ENCODE data around the gene FAM171A1. TPM values are rescaled to one million over a fixed set of nuclear protein-coding genes. Genes with fewer than 3 reads are reported as not detected.
A peak's percentile ranks its signal among the peaks of the same experiment; 100 is the strongest.

FAM171A1 gene
- total RNA-seq, 2 donors from 2014 or later: 0.24 to 0.47 TPM

GRCh38 chr10:15168786-15169554 lies 202.1 kb downstream of the FAM171A1 start:
- Mint-ChIP-seq H3K4me3 (peak overlapping the region; percentile 77), H3K4me1 (ENCODE audit: low read depth in 2 of 2) (peaks cover 31 to 42% of the 10 kb centered on the region in 2 donors)

GRCh38 chr10:15168291-15168785 lies 202.8 kb downstream of the FAM171A1 start, which contains the start of gene NMT2:
Gene NMT2 (minus strand): TSS chr10:15168693. CDS start chr10:15168612, 81 bp downstream.
- Mint-ChIP-seq H3K4me3 (peak within 1 kb of the TSS; percentile 90), H3K4me1 (ENCODE audit: low read depth in 2 of 2) (peaks cover 30 to 44% of the 10 kb centered on the region in 2 donors), H3K9me3 (no peaks in the 10 kb centered on the region), H3K27ac (peak within 1 kb of the TSS; percentile 72 to 84), H3K27me3 (no peaks in the 10 kb centered on the region), H3K36me3 (no peaks in the 10 kb centered on the region)
- DNase-seq (ENCODE audit: low spot score): peak; percentile 91
- peak; percentile 89 to 92 for ATAC-seq

More at GRCh38 chr10:15168786-15169554, 202.1 kb downstream of the FAM171A1 start:
- Mint-ChIP-seq H3K9me3 (no peaks in the 10 kb centered on the region), H3K27me3 (no peaks in the 10 kb centered on the region), H3K36me3 (no peaks in the 10 kb centered on the region), H3K27ac (peak overlapping the region; percentile 72 to 78)
- peak; percentile 91 to 94 for ATAC-seq
- peak; percentile 94 for DNase-seq (ENCODE audit: low spot score)

GRCh38 chr10:15167411-15168290 lies 203.4 kb downstream of the FAM171A1 start:
- Mint-ChIP-seq H3K27ac (peak overlapping the region; percentile 52 to 84), H3K4me3 (peak overlapping the region; percentile 90), H3K9me3 (no peaks in the 10 kb centered on the region), H3K36me3 (no peaks in the 10 kb centered on the region), H3K27me3 (no peaks in the 10 kb centered on the region), H3K4me1 (ENCODE audit: low read depth in 2 of 2) (peaks cover 27 to 49% of the 10 kb centered on the region in 2 donors)
- peak in 1 of 2 donors; percentile 31 for ATAC-seq
- DNase-seq (ENCODE audit: low spot score): peak; percentile 66

- no peaks in the 10 kb centered on the region for H3K27me3 Mint-ChIP-seq
- H3K9me3 Mint-ChIP-seq: no peaks in the 10 kb centered on the region
- no peak for DNase-seq (ENCODE audit: low spot score)
- H3K4me1 Mint-ChIP-seq (ENCODE audit: low read depth in 2 of 2): peaks cover 27 to 49% of the 10 kb centered on the region in 2 donors
- H3K27ac Mint-ChIP-seq: peak overlapping the region in 1 of 2 donors; percentile 20
- ATAC-seq: no peak
- H3K4me3 Mint-ChIP-seq: peak overlapping the region; percentile 90
- no peaks in the 10 kb centered on the region for H3K36me3 Mint-ChIP-seq
These were observed 204.8 kb downstream of the FAM171A1 start for GRCh38 chr10:15166325-15166724.

- H3K27ac Mint-ChIP-seq: no peak overlapping the region
- H3K4me3 Mint-ChIP-seq: no peak overlapping the region
- no peaks in the 10 kb centered on the region for H3K27me3 Mint-ChIP-seq
- no peaks in the 10 kb centered on the region for H3K36me3 Mint-ChIP-seq
- ATAC-seq: no peak
- no peaks in the 10 kb centered on the region for H3K9me3 Mint-ChIP-seq
- H3K4me1 Mint-ChIP-seq (ENCODE audit: low read depth in 2 of 2): peaks cover 12 to 29% of the 10 kb centered on the region in 2 donors
- DNase-seq (ENCODE audit: low spot score): no peak
These were observed 207.7 kb downstream of the FAM171A1 start for GRCh38 chr10:15163253-15163828.

Other genes with a start within 250 kb of the FAM171A1 start
- 1 to 10 TPM; 3.4 to 8.6 TPM for gene NMT2, start 202.6 kb downstream of the FAM171A1 start, total RNA-seq